MM.1S (cell line): Measurements from ENCODE around the gene STK32C.

Experiments used
- DNase-seq: peaks from one replicate; pipeline ENCODE4 v3.0.0-alpha.2; 2015
- H2AFZ ChIP-seq: fragments of 300-600 bp; sonication (generic); 2 replicates; pipeline ENCODE4 v1.6.0; 2016; ENCODE audit warnings: antibody characterized with exemption, low read length
- H3F3A ChIP-seq: fragments of 300-600 bp; sonication (generic); 2 replicates; pipeline ENCODE4 v1.6.1; 2016; ENCODE audit warnings: mild to moderate bottlenecking, antibody characterized with exemption, low read length, moderate library complexity, mixed read lengths; ENCODE audit not compliant: insufficient read depth
- H3K27ac ChIP-seq: fragments of 300-600 bp; sonication (generic); 2 replicates; pipeline ENCODE4 v1.5.1; 2016; ENCODE audit warnings: mild to moderate bottlenecking, low read length
- H3K27me3 ChIP-seq: fragments of 300-600 bp; sonication (generic); replicated peaks from 2 replicates; pipeline ENCODE4 v1.6.0; 2016; ENCODE audit warnings: low read length; ENCODE audit not compliant: insufficient read depth
- H3K36me3 ChIP-seq: fragments of 300-600 bp; sonication (generic); replicated peaks from 2 replicates; pipeline ENCODE4 v1.6.1; 2016; ENCODE audit warnings: mild to moderate bottlenecking, low read length, mixed read lengths; ENCODE audit not compliant: insufficient read depth
- H3K4me1 ChIP-seq: fragments of 300-600 bp; sonication (generic); 2 replicates; pipeline ENCODE4 v1.6.1; 2016; ENCODE audit warnings: low read length, mixed read lengths
- H3K4me2 ChIP-seq: fragments of 300-600 bp; sonication (generic); 2 replicates; pipeline ENCODE4 v1.6.0; 2016; ENCODE audit warnings: low read depth, low read length
- H3K4me3 ChIP-seq: fragments of 300-600 bp; sonication (generic); 2 replicates; pipeline ENCODE4 v1.5.1; 2016; ENCODE audit warnings: low read length, mixed read lengths
- H3K79me2 ChIP-seq: fragments of 300-600 bp; sonication (generic); 2 replicates; pipeline ENCODE4 v1.6.1; 2016; ENCODE audit warnings: mixed run types, low read length, mixed read lengths
- H3K9ac ChIP-seq: fragments of 300-600 bp; sonication (generic); 2 replicates; pipeline ENCODE4 v1.6.1; 2016; ENCODE audit warnings: low read length, mixed read lengths
- H3K9me2 ChIP-seq: fragments of 300-600 bp; sonication (generic); replicated peaks from 2 replicates; pipeline ENCODE4 v1.6.1; 2016; ENCODE audit warnings: mild to moderate bottlenecking, low read length, mixed read lengths; ENCODE audit not compliant: insufficient read depth
- H3K9me3 ChIP-seq: fragments of 300-600 bp; sonication (generic); replicated peaks from 2 replicates; pipeline ENCODE4 v1.6.1; 2016; ENCODE audit warnings: mild to moderate bottlenecking, low read length, mixed read lengths; ENCODE audit not compliant: insufficient read depth
- H4K20me1 ChIP-seq: fragments of 300-600 bp; sonication (generic); 2 replicates; pipeline ENCODE4 v1.6.1; 2016; ENCODE audit warnings: mild to moderate bottlenecking, low read length, moderate library complexity, mixed read lengths; ENCODE audit not compliant: insufficient read depth
- EZH2 ChIP-seq: fragments of 300-600 bp; sonication (generic); optimal IDR thresholded peaks from 2 replicates; pipeline ENCODE3; 2017; ENCODE audit warnings: low read depth, mild to moderate bottlenecking, antibody characterized with exemption, low read length, mixed read lengths
- EZH2phosphoT487 ChIP-seq: fragments of 300-600 bp; sonication (generic); IDR thresholded peaks from 2 replicates; pipeline ENCODE4 v1.6.1; 2018; ENCODE audit warnings: antibody characterized with exemption, low read length
- TF ChIP-seq, protein P1 (sequence below): fragments of 300-600 bp; sonication (generic); IDR thresholded peaks from 2 replicates; pipeline ENCODE4 v1.5.1; 2016; ENCODE audit warnings: antibody characterized with exemption, low read length, mixed read lengths

The STK32C gene

DNA sequence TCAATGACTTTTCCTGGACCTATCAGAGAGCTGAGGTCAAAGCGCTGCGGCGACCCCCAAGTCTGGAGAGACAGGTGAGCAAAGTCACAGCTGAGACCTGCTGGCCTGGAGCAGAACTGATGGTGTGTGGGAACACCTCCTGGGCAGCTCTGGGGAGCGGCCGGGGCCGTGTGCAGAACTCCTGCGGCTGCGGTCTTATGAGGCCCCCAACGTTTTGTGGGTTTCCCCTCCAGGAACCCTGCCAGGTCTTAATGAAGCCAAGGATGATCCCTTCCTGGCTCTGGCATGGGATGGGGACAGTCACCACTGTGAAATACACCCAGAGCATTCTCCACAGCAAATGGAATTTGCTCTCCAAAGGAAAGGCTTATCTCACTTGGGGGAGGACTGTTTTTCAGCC lies 94.9 kb downstream of the STK32C start:
- H3K4me1 ChIP-seq, result no peaks in the 10 kb centered on the region
- no peaks in the 10 kb centered on the region for H3K36me3 ChIP-seq
- H3K4me3 ChIP-seq, result no peak overlapping the region
- no peaks in the 10 kb centered on the region for H3K27me3 ChIP-seq
- no peak overlapping the region for H3K4me2 ChIP-seq
- no peaks in the 10 kb centered on the region for H4K20me1 ChIP-seq
- H3K9me2 ChIP-seq, result no peaks in the 10 kb centered on the region
- no peak overlapping the region for H2AFZ ChIP-seq
- no peaks in the 10 kb centered on the region for H3K9me3 ChIP-seq
- H3K27ac ChIP-seq, result no peak overlapping the region
- no peak overlapping the region for H3K9ac ChIP-seq
- no peaks in the 10 kb centered on the region for H3F3A ChIP-seq
- no peak for DNase-seq
- H3K79me2 ChIP-seq, result no peaks in the 10 kb centered on the region
- TF ChIP-seq, protein P1, sequence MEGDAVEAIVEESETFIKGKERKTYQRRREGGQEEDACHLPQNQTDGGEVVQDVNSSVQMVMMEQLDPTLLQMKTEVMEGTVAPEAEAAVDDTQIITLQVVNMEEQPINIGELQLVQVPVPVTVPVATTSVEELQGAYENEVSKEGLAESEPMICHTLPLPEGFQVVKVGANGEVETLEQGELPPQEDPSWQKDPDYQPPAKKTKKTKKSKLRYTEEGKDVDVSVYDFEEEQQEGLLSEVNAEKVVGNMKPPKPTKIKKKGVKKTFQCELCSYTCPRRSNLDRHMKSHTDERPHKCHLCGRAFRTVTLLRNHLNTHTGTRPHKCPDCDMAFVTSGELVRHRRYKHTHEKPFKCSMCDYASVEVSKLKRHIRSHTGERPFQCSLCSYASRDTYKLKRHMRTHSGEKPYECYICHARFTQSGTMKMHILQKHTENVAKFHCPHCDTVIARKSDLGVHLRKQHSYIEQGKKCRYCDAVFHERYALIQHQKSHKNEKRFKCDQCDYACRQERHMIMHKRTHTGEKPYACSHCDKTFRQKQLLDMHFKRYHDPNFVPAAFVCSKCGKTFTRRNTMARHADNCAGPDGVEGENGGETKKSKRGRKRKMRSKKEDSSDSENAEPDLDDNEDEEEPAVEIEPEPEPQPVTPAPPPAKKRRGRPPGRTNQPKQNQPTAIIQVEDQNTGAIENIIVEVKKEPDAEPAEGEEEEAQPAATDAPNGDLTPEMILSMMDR, result no peak
- TF ChIP-seq EZH2phosphoT487 (no peak), EZH2 (no peak)

DNA sequence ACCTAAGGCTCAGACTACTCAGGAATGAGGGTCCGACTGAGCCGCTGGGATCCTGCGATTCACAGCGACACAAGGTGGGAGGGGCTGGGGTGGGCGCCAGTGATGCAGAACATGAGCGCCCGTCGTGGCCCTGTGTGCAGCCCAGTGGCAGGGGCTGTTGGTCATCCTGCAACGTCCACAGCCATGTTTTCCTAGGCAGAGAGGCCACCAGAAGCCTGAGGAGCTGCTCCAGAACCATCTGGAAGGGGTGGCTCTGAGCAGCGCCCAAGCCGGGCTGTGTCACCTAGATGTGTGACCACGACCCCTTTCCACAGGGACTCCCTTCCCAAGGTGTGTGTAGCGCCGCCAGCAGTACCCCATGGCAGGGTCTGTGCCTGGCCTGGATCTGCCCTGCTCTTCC lies 96.5 kb downstream of the STK32C start:
- DNase-seq, result no peak
- no peaks in the 10 kb centered on the region for H4K20me1 ChIP-seq
- H2AFZ ChIP-seq, result no peak overlapping the region
- no peaks in the 10 kb centered on the region for H3K27me3 ChIP-seq
- no peak overlapping the region for H3K4me3 ChIP-seq
- H3K4me2 ChIP-seq, result no peak overlapping the region
- H3F3A ChIP-seq, result no peaks in the 10 kb centered on the region
- H3K9me3 ChIP-seq, result no peaks in the 10 kb centered on the region
- no peak overlapping the region for H3K27ac ChIP-seq
- H3K9ac ChIP-seq, result no peak overlapping the region
- no peaks in the 10 kb centered on the region for H3K4me1 ChIP-seq
- H3K79me2 ChIP-seq, result no peaks in the 10 kb centered on the region
- no peaks in the 10 kb centered on the region for H3K9me2 ChIP-seq
- no peaks in the 10 kb centered on the region for H3K36me3 ChIP-seq
- TF ChIP-seq EZH2, result no peak
- TF ChIP-seq EZH2phosphoT487, result no peak
- TF ChIP-seq, protein P1, result no peak

DNA sequence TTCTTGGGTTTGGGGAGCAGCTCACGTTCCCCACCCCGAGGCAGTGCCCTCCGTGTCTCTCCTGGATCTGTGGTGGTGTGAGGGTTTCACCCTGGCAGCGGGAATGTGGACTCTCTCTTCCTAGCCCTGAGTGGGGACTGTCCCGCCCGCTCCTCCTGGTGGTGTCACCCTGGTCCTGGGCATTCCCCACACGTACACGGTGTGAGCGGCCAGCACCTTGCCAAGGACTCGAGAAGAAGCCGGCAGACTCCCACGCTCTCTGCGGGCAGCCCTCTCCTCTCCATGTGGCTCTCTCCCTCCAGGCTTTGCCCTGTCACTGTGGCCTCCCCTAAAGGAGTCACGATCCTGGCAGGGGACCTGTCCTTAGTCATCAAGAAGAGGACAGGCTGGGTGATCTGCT lies 97.0 kb downstream of the STK32C start:
- H3F3A ChIP-seq, result no peaks in the 10 kb centered on the region
- H3K27ac ChIP-seq, result no peak overlapping the region
- H2AFZ ChIP-seq, result no peak overlapping the region
- H3K79me2 ChIP-seq, result no peaks in the 10 kb centered on the region
- no peak overlapping the region for H3K9ac ChIP-seq
- no peak overlapping the region for H3K4me2 ChIP-seq
- H3K9me2 ChIP-seq, result no peaks in the 10 kb centered on the region
- no peaks in the 10 kb centered on the region for H4K20me1 ChIP-seq
- DNase-seq, result no peak
- H3K27me3 ChIP-seq, result no peaks in the 10 kb centered on the region
- H3K4me1 ChIP-seq, result no peaks in the 10 kb centered on the region
- no peak overlapping the region for H3K4me3 ChIP-seq
- no peaks in the 10 kb centered on the region for H3K36me3 ChIP-seq
- no peaks in the 10 kb centered on the region for H3K9me3 ChIP-seq
- TF ChIP-seq EZH2, result no peak
- TF ChIP-seq EZH2phosphoT487, result no peak
- TF ChIP-seq, protein P1, result no peak
